T-helper 17 cell (primary cell): ENCODE results near the gene CDH10. TPM values are rescaled to one million over a fixed set of nuclear protein-coding genes. Genes with fewer than 3 reads are reported as not detected.

Source experiments
- ATAC-seq: fragments of 150-1000 bp; cut with Tn5 transposase; 2 replicates; pipeline ENCODE4 v1.10.0; 2021; ENCODE audit warnings: mild to moderate bottlenecking, moderate library complexity
- DNase-seq, 3 donors: peaks; one replicate each; pipeline versions ENCODE4 v3.0.0 to v3.0.0-alpha.2; 2020 to 2021
- H3K9me3 ChIP-seq: one replicate; pipeline ENCODE4 v1.7.0; 2013; ENCODE audit warnings: low read length, mild to moderate bottlenecking; ENCODE audit not compliant: control insufficient read depth, poor library complexity, severe bottlenecking
- H3K27ac Mint-ChIP-seq: one replicate; pipeline ENCODE4 v1.8.0; 2022; ENCODE audit warnings: mild to moderate bottlenecking, moderate library complexity, mixed read lengths
- H3K27me3 Mint-ChIP-seq: one replicate; pipeline ENCODE4 v1.8.0; 2022; ENCODE audit warnings: mixed read lengths
- H3K36me3 Mint-ChIP-seq: one replicate; pipeline ENCODE4 v1.8.0; 2022; ENCODE audit warnings: low read depth, mixed read lengths
- H3K4me1 Mint-ChIP-seq: one replicate; pipeline ENCODE4 v1.8.0; 2022; ENCODE audit warnings: mild to moderate bottlenecking, mixed read lengths
- H3K4me3 Mint-ChIP-seq: one replicate; pipeline ENCODE4 v1.8.0; 2022; ENCODE audit warnings: mild to moderate bottlenecking, moderate library complexity, mixed read lengths
- total RNA-seq, 4 donors: library from RNA in 2 of 4; stranded (reverse) in 2 of 4; gene quantifications; one replicate each; pipeline ENCODE4 v1.2.3 and lab custom pipeline; 2022 to 2026

Gene CDH10
- total RNA-seq, 2 donors from 2014 or later = not detected

- Mint-ChIP-seq H3K27ac (no peak overlapping the region), H3K4me1 (no peaks in the 10 kb centered on the region), H3K27me3 (no peaks in the 10 kb centered on the region), H3K36me3 (no peaks in the 10 kb centered on the region), H3K4me3 (no peak overlapping the region)
- no peaks in the 10 kb centered on the region for H3K9me3 ChIP-seq
- no peak for DNase-seq
- no peak for ATAC-seq
Observed at GRCh38 chr5:24585751-24586150, 59.0 kb downstream of the CDH10 start.

- DNase-seq (no peak), ATAC-seq (no peak)
- H3K4me1 Mint-ChIP-seq = no peaks in the 10 kb centered on the region
- H3K27ac Mint-ChIP-seq = no peak overlapping the region
- no peaks in the 10 kb centered on the region for H3K27me3 Mint-ChIP-seq
- H3K4me3 Mint-ChIP-seq = no peak overlapping the region
- H3K36me3 Mint-ChIP-seq = no peaks in the 10 kb centered on the region
- H3K9me3 ChIP-seq = no peaks in the 10 kb centered on the region
Observed at GRCh38 chr5:24571302-24571701, 73.5 kb downstream of the CDH10 start.

DNA sequence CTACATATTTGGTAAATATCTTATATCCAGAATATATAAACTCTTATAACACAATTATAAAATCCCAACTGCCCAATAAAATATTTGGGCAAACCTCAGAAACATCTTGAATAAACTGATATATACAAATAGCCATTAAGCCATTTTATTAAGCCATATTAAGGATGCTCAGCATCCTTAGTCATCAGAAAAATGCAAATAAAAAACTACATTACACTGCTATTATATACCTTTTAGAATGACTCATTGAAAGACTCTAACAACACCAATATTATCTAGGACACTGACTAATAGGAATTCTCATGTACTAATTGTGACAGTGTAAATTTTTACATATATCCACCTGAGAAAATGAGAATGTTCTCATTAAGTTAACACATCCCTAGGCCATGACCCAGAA, 77.8 kb downstream of the CDH10 start:
- no peak for ATAC-seq

GRCh38 chr5:24555229-24555628, 89.5 kb downstream of the CDH10 start:
- H3K36me3 Mint-ChIP-seq = no peaks in the 10 kb centered on the region
- no peak overlapping the region for H3K4me3 Mint-ChIP-seq
- H3K27ac Mint-ChIP-seq = no peak overlapping the region
- H3K9me3 ChIP-seq = no peaks in the 10 kb centered on the region
- ATAC-seq (no peak), DNase-seq (no peak)
- no peaks in the 10 kb centered on the region for H3K27me3 Mint-ChIP-seq
- no peaks in the 10 kb centered on the region for H3K4me1 Mint-ChIP-seq

More for the DNA sequence above, 77.8 kb downstream of the CDH10 start:
- Mint-ChIP-seq H3K27me3 (no peaks in the 10 kb centered on the region), H3K4me1 (no peaks in the 10 kb centered on the region), H3K36me3 (no peaks in the 10 kb centered on the region), H3K4me3 (no peak overlapping the region), H3K27ac (no peak overlapping the region)
- DNase-seq = no peak
- H3K9me3 ChIP-seq = peaks cover 3% of the 10 kb centered on the region

- H3K27me3 Mint-ChIP-seq = no peaks in the 10 kb centered on the region
- H3K9me3 ChIP-seq = no peaks in the 10 kb centered on the region
- no peak for DNase-seq
- no peak overlapping the region for H3K27ac Mint-ChIP-seq
- no peaks in the 10 kb centered on the region for H3K36me3 Mint-ChIP-seq
- no peak for ATAC-seq
- H3K4me3 Mint-ChIP-seq = no peak overlapping the region
- H3K4me1 Mint-ChIP-seq = no peaks in the 10 kb centered on the region
Observed at GRCh38 chr5:24547132-24547531, 97.6 kb downstream of the CDH10 start.

DNA sequence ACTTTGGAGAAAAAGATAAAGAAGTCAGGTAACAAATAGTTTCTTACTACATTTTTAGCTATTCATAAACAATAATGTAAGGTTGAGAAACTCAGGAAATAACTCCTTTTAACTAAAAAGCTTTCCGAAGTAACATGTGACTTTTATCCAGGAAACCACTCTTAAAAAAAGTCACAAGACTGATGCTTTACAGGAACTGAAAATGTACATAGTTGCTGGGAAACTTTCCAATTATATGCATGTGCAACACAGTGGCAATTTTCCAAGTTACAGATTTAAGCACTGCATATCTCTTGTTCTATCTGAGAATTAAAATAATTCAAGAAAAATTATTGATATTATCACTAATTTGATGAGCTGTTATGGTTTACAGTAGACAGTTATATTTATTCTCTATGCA, 105.2 kb downstream of the CDH10 start:
- H3K27ac Mint-ChIP-seq = no peak overlapping the region
- H3K27me3 Mint-ChIP-seq = no peaks in the 10 kb centered on the region
- no peak for ATAC-seq
- H3K4me1 Mint-ChIP-seq = no peaks in the 10 kb centered on the region
- no peak overlapping the region for H3K4me3 Mint-ChIP-seq
- no peaks in the 10 kb centered on the region for H3K36me3 Mint-ChIP-seq
- no peaks in the 10 kb centered on the region for H3K9me3 ChIP-seq
- no peak for DNase-seq

DNA sequence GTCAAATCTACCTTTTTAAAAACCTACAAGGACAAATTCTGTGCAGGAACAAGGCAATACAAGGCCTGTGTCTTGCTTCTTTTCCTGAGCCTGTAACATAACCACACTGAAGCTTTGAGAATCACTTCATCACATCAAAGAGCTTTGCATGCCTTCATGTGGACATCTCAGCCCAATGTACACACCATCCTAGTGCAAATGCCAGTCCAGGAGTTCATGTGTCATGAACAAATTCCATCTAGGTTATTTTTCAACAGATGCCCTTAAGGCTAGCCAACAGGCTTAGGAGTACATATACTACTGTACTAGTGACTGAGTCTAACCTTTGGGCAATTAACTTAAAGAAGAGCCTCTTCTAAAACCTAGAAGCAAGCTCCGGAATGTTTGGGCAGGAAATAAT, 106.4 kb downstream of the CDH10 start:
- H3K9me3 ChIP-seq = no peaks in the 10 kb centered on the region
- no peak for ATAC-seq
- H3K4me1 Mint-ChIP-seq = no peaks in the 10 kb centered on the region
- H3K27me3 Mint-ChIP-seq = no peaks in the 10 kb centered on the region
- H3K36me3 Mint-ChIP-seq = no peaks in the 10 kb centered on the region
- no peak for DNase-seq
- H3K4me3 Mint-ChIP-seq = no peak overlapping the region
- H3K27ac Mint-ChIP-seq = no peak overlapping the region

GRCh38 chr5:24535646-24536045, 109.1 kb downstream of the CDH10 start:
- DNase-seq (no peak), ATAC-seq (no peak)
- no peaks in the 10 kb centered on the region for H3K9me3 ChIP-seq
- Mint-ChIP-seq H3K27ac (no peak overlapping the region), H3K36me3 (no peaks in the 10 kb centered on the region), H3K4me3 (no peak overlapping the region), H3K27me3 (no peaks in the 10 kb centered on the region), H3K4me1 (no peaks in the 10 kb centered on the region)

- H3K27me3 Mint-ChIP-seq = no peaks in the 10 kb centered on the region
- no peak for DNase-seq
- H3K4me1 Mint-ChIP-seq = no peaks in the 10 kb centered on the region
- H3K4me3 Mint-ChIP-seq = no peak overlapping the region
- H3K36me3 Mint-ChIP-seq = no peaks in the 10 kb centered on the region
- peaks cover 3% of the 10 kb centered on the region for H3K9me3 ChIP-seq
- no peak overlapping the region for H3K27ac Mint-ChIP-seq
- no peak for ATAC-seq
Observed at GRCh38 chr5:24530906-24531305, 113.9 kb downstream of the CDH10 start.

GRCh38 chr5:24525414-24525813, 119.4 kb downstream of the CDH10 start:
- H3K4me1 Mint-ChIP-seq = no peaks in the 10 kb centered on the region
- H3K27ac Mint-ChIP-seq = no peak overlapping the region
- H3K4me3 Mint-ChIP-seq = no peak overlapping the region
- DNase-seq (no peak), ATAC-seq (no peak)
- H3K36me3 Mint-ChIP-seq = no peaks in the 10 kb centered on the region
- H3K9me3 ChIP-seq = peaks cover 3% of the 10 kb centered on the region
- no peaks in the 10 kb centered on the region for H3K27me3 Mint-ChIP-seq

GRCh38 chr5:24512423-24512822, 132.4 kb downstream of the CDH10 start:
- Mint-ChIP-seq H3K4me3 (no peak overlapping the region), H3K4me1 (no peaks in the 10 kb centered on the region)

DNA sequence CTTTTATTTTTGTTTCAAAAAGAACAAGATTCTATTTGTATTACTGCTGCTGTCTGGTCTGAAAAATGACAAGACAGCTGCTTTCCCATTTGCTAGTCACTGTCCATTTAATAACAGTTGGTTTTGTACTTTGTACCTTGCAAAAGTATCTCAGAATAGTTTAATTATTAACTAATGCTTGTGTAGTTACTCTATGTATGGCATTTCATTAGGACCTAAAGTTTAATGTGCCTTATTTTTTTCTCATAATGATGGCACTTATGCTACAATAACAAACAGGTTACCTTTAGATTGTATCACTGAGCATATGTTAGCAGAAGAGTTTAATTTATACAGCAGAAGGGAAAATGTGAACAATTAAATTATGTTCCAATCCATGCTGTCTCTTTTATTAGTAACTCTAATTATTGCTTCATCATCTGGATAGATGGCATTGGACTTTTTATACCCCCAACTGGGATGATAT, 134.2 kb downstream of the CDH10 start:
- no peak overlapping the region for H3K4me3 Mint-ChIP-seq
- no peaks in the 10 kb centered on the region for H3K9me3 ChIP-seq
- H3K36me3 Mint-ChIP-seq = no peaks in the 10 kb centered on the region
- no peak for DNase-seq
- no peaks in the 10 kb centered on the region for H3K27me3 Mint-ChIP-seq
- H3K4me1 Mint-ChIP-seq = no peaks in the 10 kb centered on the region
- ATAC-seq = no peak
- H3K27ac Mint-ChIP-seq = no peak overlapping the region

More at GRCh38 chr5:24512423-24512822, 132.4 kb downstream of the CDH10 start:
- Mint-ChIP-seq H3K27ac (no peak overlapping the region), H3K36me3 (no peaks in the 10 kb centered on the region), H3K27me3 (no peaks in the 10 kb centered on the region)
- no peak for DNase-seq
- no peak for ATAC-seq
- H3K9me3 ChIP-seq = no peaks in the 10 kb centered on the region

- Mint-ChIP-seq H3K4me1 (no peaks in the 10 kb centered on the region), H3K27me3 (no peaks in the 10 kb centered on the region), H3K4me3 (no peak overlapping the region), H3K36me3 (no peaks in the 10 kb centered on the region), H3K27ac (no peak overlapping the region)
- DNase-seq (no peak), ATAC-seq (no peak)
- H3K9me3 ChIP-seq = no peaks in the 10 kb centered on the region
Observed at GRCh38 chr5:24509943-24510342, 134.8 kb downstream of the CDH10 start.

- no peak overlapping the region for H3K4me3 Mint-ChIP-seq
- no peak for DNase-seq
- H3K27ac Mint-ChIP-seq = no peak overlapping the region
Observed at GRCh38 chr5:24505258-24505657, 139.5 kb downstream of the CDH10 start.

More at GRCh38 chr5:24505258-24505657, 139.5 kb downstream of the CDH10 start:
- no peak for ATAC-seq
- H3K9me3 ChIP-seq = no peaks in the 10 kb centered on the region
- Mint-ChIP-seq H3K36me3 (no peaks in the 10 kb centered on the region), H3K4me1 (no peaks in the 10 kb centered on the region), H3K27me3 (no peaks in the 10 kb centered on the region)
